Large intestine (tissue), 3 donors: Measurements from ENCODE around the gene SLC7A6OS. TPM values are rescaled to one million over a fixed set of nuclear protein-coding genes. Genes with fewer than 3 reads are reported as not detected.
A peak's percentile ranks its signal among the peaks of the same experiment; 100 is the strongest.

Source experiments
- DNase-seq, 2 donors: peaks; one replicate each; pipeline versions ENCODE4 v3.0.0 to v3.0.0-alpha.2; 2013
- H3K27ac ChIP-seq: one replicate; pipeline ENCODE4 v1.5.1; 2013; ENCODE audit warnings: low read length
- H3K27me3 ChIP-seq: 2 replicates; pipeline ENCODE4 v1.6.1; 2013; ENCODE audit warnings: low read length; ENCODE audit not compliant: control insufficient read depth, insufficient read depth
- H3K36me3 ChIP-seq: 2 replicates; pipeline ENCODE4 v1.6.1; 2013; ENCODE audit warnings: low read length; ENCODE audit not compliant: control insufficient read depth, insufficient read depth
- H3K4me1 ChIP-seq: one replicate; pipeline ENCODE4 v1.6.1; 2013; ENCODE audit warnings: low read length; ENCODE audit not compliant: control insufficient read depth, insufficient read depth
- H3K4me3 ChIP-seq: one replicate; pipeline ENCODE4 v1.5.1; 2013; ENCODE audit warnings: low read length
- H3K9me3 ChIP-seq: one replicate; pipeline ENCODE4 v1.6.1; 2013; ENCODE audit warnings: mild to moderate bottlenecking, low read depth, low read length, moderate library complexity; ENCODE audit not compliant: control insufficient read depth
- WGBS: methylation state at CpG from one replicate; pipeline ENCODE4 v1.1.5; 2013; ENCODE audit warnings: low lambda C conversion rate; ENCODE audit not compliant: insufficient coverage; 5-methylcytosine and 5-hydroxymethylcytosine counted together
- polyA plus RNA-seq: library from polyadenylated mRNA; unstranded; fragments of 120-200 nt; gene quantifications from one replicate; pipeline ENCODE4 v1.2.1, GENCODE V29; 2013

SLC7A6OS gene
- polyA plus RNA-seq, 1 donor, result 19.9 TPM

DNA sequence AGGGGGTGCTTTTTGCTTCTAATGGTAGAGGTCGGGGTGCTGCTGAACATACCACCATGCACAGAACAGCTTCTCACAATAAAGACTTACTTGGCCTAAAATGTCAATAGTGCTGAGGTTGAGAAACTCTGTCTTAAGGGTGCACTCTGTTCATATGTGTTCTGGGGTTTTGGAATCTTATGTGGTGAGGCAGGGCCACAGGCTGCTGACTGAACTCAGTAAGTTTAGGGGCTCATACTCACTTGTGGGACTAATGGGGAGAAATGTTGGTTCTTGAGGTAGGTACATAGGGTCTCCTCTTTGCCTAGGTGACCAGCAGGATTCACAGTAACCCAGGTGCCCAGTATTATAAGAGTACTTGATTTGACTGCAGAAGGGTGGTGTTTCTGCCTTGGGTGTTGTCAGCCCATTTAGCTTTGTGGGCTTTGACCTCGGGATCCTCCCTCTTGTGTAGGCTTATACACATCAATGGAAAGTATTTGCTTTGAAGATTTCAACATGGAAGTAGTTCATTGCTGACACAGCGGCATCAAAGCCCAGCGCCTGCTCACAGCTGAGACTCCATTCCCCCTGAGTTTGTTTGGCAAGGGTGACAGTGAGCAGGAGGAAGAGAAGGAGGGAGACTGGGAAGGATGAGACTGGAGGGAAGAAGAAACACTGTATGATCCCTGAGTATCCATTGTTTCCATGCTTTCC lies 29.2 kb downstream of the SLC7A6OS start:
- Histone ChIP-seq H3K27me3 (no peaks in the 10 kb centered on the region), H3K4me1 (no peaks in the 10 kb centered on the region), H3K36me3 (peaks cover 10% of the 10 kb centered on the region), H3K9me3 (no peaks in the 10 kb centered on the region), H3K27ac (no peak overlapping the region), H3K4me3 (no peak overlapping the region)
- DNase-seq, result no peak
- WGBS, result no CpG with 5 or more reads among the region's 4 CpGs

DNA sequence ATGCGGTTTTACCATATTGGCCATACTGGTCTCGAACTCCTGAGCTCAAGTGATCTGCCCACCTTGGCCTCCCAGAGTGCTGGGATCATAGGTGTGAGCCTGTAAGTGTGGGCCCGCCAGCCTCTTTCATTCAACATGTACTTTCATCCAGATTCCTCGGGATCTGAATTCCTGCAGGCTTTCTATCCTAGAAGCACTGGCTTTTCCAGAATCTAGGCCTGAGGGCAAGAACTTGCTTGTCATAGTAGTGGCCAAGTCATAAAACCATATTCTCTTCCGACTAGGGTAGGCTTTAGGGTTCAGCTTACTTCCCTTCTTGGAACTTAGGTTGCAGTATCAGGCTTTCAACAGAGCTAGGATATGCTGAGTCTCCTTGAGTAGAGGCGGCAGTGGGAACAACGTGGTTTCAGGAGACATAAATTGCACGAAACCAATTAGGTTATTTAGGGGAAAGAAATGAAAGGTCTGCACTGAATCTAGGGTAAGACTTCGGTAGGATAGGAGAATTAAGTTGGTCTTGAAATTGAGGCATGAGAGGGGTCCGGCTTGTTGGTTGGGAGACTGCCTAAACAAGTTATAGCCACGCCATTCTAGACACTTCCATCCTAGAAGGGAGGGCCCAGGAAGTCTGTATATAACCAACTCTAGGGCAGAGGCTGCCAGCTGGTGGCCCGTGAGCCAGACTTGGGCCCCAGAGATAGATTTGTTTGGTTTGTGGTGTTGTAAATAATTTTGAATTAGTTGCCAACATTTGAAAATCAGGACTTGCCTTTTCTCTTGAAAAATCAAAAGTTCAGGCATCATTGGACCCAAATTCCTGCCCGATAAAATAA lies 30.8 kb downstream of the SLC7A6OS start:
- Histone ChIP-seq H3K9me3 (no peaks in the 10 kb centered on the region), H3K27ac (no peak overlapping the region), H3K4me1 (no peaks in the 10 kb centered on the region), H3K36me3 (peaks cover 7% of the 10 kb centered on the region), H3K27me3 (no peaks in the 10 kb centered on the region), H3K4me3 (no peak overlapping the region)
- WGBS, result 91% methylated on average over 4 of the region's 13 CpGs
- no peak for DNase-seq

DNA sequence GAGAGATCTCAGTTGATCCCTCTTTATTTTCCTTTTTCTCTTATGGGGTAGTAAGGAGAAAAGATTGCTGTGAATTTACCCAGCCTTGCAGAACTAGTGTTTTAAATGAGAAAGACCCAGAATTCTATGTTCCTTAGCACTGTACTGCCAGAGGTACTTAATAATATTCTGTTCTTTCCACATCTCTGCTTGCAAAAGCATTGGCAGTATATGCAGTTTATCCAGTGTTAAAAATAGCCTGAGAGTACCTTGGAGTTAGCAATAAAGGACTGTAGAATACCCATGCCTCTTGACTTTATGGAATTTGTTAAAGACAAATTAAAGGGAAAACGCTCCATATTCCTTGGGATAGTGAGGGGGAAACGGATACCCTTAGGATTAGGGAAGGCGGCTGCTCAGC lies 34.5 kb downstream of the SLC7A6OS start:
- H3K27me3 ChIP-seq, result no peaks in the 10 kb centered on the region
- WGBS, result no CpG with 5 or more reads among the region's 3 CpGs
- no peak overlapping the region for H3K4me3 ChIP-seq
- no peak overlapping the region for H3K27ac ChIP-seq
- peaks cover 14% of the 10 kb centered on the region for H3K36me3 ChIP-seq
- H3K9me3 ChIP-seq, result no peaks in the 10 kb centered on the region
- DNase-seq, result no peak
- H3K4me1 ChIP-seq, result peaks cover 13% of the 10 kb centered on the region

DNA sequence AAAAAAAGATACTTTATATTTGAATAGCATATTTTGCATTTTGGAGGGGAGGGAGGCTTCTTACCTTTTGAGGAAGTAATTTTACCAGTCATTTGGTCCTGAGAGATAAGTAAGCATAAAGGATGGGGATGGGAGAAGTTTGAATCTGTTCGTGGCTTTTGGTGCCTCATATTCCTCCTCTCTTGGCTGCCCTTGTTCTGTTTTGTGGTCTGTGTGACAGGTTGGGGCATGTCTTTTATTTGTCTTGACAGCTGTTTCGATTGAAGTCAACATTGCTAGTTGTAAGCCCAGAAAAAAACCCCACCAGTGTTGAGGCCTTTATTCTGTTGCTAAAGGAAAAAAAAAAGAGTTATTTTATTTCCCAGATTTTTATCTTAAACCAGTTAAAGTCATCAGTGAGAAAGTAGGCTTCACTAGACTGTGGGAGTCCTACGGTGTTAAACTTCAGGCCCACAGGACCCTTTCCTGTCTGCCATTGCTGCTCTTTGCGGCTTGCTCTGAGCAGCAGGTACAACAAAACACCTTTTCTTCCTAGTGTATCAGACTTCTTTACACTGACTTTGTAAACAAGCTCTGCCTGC lies 35.0 kb downstream of the SLC7A6OS start:
- H3K27me3 ChIP-seq, result no peaks in the 10 kb centered on the region
- WGBS, result 40% methylated on average over 1 of the region's 4 CpGs
- DNase-seq, result no peak
- peaks cover 14% of the 10 kb centered on the region for H3K36me3 ChIP-seq
- H3K27ac ChIP-seq, result no peak overlapping the region
- H3K9me3 ChIP-seq, result no peaks in the 10 kb centered on the region
- H3K4me3 ChIP-seq, result no peak overlapping the region
- peaks cover 13% of the 10 kb centered on the region for H3K4me1 ChIP-seq

DNA sequence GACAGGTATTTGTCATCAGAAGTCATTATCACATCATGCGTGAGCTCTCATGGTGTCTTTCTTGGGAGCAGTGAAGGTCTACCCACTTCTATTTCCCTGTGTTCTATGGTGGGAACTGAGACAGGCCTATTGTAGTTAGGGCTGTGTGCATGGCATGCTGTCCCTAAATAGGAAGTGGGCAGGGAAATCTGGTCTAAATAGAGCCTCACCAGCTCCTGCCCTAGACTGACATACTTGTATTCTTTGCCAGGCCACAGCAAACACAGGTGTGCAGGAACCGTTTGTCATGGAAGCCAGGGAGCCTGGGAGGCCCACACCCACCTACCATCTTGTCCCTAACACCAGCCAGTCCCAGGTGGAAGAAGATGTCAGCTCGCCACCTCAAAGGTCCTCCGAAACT lies 36.3 kb downstream of the SLC7A6OS start:
- H3K4me3 ChIP-seq, result no peak overlapping the region
- DNase-seq, result no peak
- no peak overlapping the region for H3K27ac ChIP-seq
- 100% methylated on average over 1 of the region's 4 CpGs for WGBS
- no peaks in the 10 kb centered on the region for H3K27me3 ChIP-seq
- H3K36me3 ChIP-seq, result peaks cover 14% of the 10 kb centered on the region
- H3K4me1 ChIP-seq, result peaks cover 13% of the 10 kb centered on the region
- H3K9me3 ChIP-seq, result no peaks in the 10 kb centered on the region

GRCh38 chr16:68273896-68274295 lies 36.9 kb downstream of the SLC7A6OS start:
- WGBS, result 100% methylated on average over 2 of the region's 8 CpGs
- peaks cover 13% of the 10 kb centered on the region for H3K4me1 ChIP-seq

GRCh38 chr16:68273459-68273858 lies 37.3 kb downstream of the SLC7A6OS start:
- Histone ChIP-seq H3K9me3 (no peaks in the 10 kb centered on the region), H3K4me3 (no peak overlapping the region), H3K4me1 (peaks cover 13% of the 10 kb centered on the region), H3K27me3 (no peaks in the 10 kb centered on the region), H3K36me3 (peaks cover 14% of the 10 kb centered on the region), H3K27ac (no peak overlapping the region)
- no CpG with 5 or more reads among the region's 5 CpGs for WGBS
- DNase-seq, result no peak

More at GRCh38 chr16:68273896-68274295, 36.9 kb downstream of the SLC7A6OS start:
- DNase-seq, result no peak
- no peak overlapping the region for H3K27ac ChIP-seq
- H3K9me3 ChIP-seq, result no peaks in the 10 kb centered on the region
- H3K4me3 ChIP-seq, result no peak overlapping the region
- no peaks in the 10 kb centered on the region for H3K27me3 ChIP-seq
- peaks cover 14% of the 10 kb centered on the region for H3K36me3 ChIP-seq

GRCh38 chr16:68272507-68273209 lies 38.1 kb downstream of the SLC7A6OS start:
- peaks cover 14% of the 10 kb centered on the region for H3K36me3 ChIP-seq
- H3K27me3 ChIP-seq, result no peaks in the 10 kb centered on the region
- peaks cover 16% of the 10 kb centered on the region for H3K4me1 ChIP-seq
- no peak overlapping the region for H3K27ac ChIP-seq
- H3K4me3 ChIP-seq, result no peak overlapping the region
- no peaks in the 10 kb centered on the region for H3K9me3 ChIP-seq
- DNase-seq, result peak in 1 of 2 donors; percentile 36
- no CpG with 5 or more reads among the region's 4 CpGs for WGBS

GRCh38 chr16:68270353-68270752 lies 40.4 kb downstream of the SLC7A6OS start:
- H3K27ac ChIP-seq, result no peak overlapping the region
- no peak for DNase-seq
- H3K36me3 ChIP-seq, result peaks cover 14% of the 10 kb centered on the region
- H3K4me3 ChIP-seq, result no peak overlapping the region
- peaks cover 30% of the 10 kb centered on the region for H3K4me1 ChIP-seq
- H3K9me3 ChIP-seq, result no peaks in the 10 kb centered on the region
- no peaks in the 10 kb centered on the region for H3K27me3 ChIP-seq
- WGBS, result no CpG with 5 or more reads among the region's 1 CpG

DNA sequence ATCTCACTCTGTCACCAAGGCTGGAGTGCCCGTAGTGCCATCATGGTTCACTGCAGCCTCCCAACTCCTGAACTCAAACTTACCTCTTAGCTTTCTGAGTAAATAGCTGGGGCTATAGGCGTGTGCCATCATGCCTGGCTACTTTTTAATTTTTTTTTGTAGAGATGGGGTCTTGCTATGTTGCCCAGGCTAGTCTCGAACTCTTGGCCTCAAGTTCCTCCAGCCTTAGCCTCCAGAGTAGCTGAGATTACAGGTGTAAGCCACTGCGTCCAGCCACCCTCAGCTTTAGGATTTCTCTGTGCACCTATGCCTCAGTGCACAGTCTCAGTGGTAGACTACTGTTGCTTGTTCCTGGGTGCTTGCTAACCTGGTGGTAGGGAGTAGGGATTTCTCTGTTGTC lies 41.0 kb downstream of the SLC7A6OS start:
- WGBS, result 100% methylated on average over 1 of the region's 4 CpGs
- peaks cover 35% of the 10 kb centered on the region for H3K4me1 ChIP-seq
- no peaks in the 10 kb centered on the region for H3K9me3 ChIP-seq
- H3K4me3 ChIP-seq, result no peak overlapping the region
- H3K36me3 ChIP-seq, result peaks cover 11% of the 10 kb centered on the region
- no peak overlapping the region for H3K27ac ChIP-seq
- H3K27me3 ChIP-seq, result no peaks in the 10 kb centered on the region
- DNase-seq, result no peak
